ENCODE results near the gene ACBD3.
A peak's percentile ranks its signal among the peaks of the same experiment; 100 is the strongest.
"Not testable (repeated sequence)": the region's sequence is repeated elsewhere in the genome, so short reads cannot be mapped to it uniquely, and the experiment has no call there.

The ACBD3 gene

DNA sequence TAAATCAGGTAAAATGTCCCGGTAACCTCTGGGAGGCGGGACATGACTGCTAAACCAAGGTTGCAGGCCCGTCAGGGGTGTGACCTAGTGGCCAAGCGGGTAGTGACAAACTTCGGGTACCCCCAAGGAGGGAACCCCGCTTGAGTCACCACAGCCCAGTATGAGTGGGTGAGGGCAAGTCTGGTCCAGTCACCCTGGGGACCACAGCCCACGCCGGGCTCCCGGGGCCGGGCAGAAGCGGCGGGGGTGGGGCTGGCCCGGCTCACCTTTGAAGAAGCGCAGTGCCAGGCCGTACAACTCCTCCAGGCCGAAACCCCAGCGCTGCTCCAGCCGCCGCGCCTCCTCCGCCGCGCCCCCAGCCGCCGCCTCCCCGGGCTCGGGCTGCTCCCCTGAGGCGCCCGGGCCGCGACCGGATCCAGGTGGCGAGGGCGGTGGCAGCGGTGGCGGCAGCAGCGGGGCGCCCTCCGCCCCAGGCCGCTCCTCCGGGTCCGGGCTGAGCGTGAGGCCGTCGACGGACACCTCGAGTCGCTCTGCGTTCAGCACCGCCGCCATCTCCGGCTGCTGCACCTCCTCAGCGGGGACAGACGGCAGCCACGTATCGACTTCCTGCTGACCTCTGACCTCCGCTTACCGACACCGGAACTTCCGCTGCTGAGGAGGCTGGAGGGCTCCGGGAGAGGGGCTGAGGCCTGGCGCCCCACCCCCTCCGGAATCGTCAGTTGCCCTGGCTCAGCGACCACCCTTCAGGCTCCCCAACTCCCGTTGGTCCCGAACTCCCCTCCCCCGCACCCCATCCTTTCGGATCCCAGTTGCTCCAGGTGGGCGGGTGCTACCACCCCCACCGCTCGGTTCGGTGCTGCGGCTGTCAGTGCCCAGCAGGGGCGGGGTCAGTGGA is at the start of gene ACBD3:
Gene ACBD3, minus strand, starts transcription at position 618 of the 895 bp plus-strand sequence. Its CDS starts 66 bp downstream, at position 552.
- DNase-seq (ENCODE audit: low spot score) = peak; percentile 92

DNA sequence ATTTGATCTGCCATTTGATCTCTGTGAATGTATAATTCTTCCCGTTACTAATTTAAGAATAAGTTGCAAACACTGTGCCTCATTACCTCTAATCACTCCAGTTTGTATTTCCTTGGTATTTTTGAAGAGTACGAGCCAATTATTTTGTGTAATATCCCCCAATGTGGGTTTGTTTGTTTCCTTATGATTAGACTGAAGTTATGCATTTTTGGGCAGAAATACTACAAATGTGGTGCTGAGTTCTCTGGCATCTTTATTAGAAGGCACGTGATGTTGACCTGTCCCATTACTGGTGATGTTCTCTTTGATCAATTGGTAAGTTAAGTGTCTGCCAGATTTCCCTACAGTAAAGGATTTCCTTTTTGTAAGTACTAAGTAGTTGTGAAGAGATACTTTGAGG is 47.3 kb upstream of the ACBD3 start:
- DNase-seq (ENCODE audit: low spot score) = no peak

DNA sequence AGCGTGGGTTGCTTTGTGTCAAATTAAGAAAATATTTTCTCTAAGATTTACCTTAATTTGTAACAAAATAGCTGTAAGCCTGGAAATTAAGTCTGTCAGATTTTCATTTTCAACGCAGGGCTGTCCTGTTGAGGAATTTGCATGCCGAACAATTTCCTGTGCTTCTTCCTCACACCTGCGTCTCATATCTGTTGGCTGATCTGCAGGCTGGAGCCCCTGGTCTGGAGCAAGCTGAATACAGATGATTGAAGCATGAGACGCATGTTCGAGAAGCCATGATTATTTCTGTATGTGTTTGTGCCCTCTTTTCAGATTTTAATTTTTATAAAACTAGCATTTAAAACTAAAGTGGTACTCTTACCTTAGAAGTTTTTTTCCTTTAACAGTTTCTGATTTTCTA is 46.8 kb upstream of the ACBD3 start:
- no peak for DNase-seq (ENCODE audit: low spot score)

DNA sequence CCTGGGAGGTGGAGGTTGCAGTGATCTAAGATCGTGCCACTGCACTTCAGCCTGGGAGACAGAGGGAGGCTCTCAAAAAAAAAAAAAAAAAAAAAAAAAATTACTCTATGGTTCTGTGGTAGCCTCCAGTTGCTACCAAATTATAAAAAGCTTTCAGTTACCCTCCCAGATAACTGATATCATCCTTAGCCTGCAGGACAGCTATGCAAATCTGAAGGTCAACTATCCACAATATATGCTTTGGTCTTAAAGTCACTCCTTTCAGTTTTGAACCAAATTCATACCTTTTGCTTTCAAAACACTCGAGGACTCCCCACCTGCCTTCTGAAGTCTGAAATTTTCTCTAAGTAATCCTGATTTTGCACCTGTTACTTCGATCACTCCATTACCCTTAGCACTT is 40.1 kb upstream of the ACBD3 start:
- no peak for DNase-seq (ENCODE audit: low spot score)

DNA sequence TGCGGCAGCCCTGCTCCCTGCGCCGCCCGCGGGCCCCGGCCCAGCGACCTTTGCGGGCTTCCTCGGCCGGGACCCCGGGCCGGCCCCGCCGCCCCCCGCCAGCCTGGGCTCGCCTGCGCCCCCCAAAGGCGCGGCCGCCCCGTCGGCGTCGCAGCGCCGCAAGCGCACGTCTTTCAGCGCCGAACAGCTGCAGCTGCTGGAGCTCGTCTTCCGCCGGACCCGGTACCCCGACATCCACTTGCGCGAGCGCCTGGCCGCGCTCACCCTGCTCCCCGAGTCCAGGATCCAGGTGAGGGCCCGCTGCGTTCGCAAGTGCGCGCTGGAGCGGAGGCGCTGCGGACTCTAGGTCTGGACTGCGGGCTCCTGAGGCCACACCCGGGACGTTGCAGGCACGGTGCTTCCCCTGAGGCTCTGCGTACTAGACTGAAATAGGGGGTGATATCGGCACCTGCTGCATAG is 37.3 kb upstream of the ACBD3 start:
- DNase-seq (ENCODE audit: low spot score) = no peak

DNA sequence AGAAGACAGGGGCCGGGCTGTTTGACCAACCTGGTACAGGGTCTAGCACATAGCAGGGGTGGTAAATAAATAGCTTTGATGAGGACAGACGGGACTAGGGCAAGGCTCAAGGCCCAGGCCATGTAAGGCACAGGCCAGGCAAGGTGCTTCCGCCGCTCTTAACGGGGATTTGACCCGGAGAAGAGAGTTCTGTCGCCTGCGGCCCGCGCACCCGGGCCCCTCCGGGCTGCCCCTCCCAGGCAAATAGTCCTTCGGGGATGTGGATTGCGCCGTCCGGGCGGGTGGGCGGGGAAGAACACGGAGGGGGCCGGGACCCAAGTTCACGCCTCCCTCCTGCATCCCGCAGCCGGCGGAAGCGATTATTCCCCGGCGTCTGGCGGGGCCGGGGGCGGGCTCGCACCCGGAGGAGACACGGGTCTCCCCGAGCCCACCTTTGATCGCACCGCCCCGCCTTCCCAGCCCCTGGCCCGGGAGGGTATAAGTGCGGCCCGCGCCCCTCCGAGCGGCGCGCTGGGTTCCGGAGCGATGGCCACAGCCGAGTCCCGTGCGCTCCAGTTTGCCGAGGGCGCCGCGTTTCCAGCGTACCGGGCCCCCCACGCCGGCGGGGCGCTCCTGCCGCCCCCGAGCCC is 36.7 kb upstream of the ACBD3 start, which contains the start of gene MIXL1:
Gene MIXL1, plus strand, starts transcription at position 508 of the 629 bp plus-strand sequence. Its CDS starts 18 bp downstream, at position 526.
- DNase-seq (ENCODE audit: low spot score) = no peak

DNA sequence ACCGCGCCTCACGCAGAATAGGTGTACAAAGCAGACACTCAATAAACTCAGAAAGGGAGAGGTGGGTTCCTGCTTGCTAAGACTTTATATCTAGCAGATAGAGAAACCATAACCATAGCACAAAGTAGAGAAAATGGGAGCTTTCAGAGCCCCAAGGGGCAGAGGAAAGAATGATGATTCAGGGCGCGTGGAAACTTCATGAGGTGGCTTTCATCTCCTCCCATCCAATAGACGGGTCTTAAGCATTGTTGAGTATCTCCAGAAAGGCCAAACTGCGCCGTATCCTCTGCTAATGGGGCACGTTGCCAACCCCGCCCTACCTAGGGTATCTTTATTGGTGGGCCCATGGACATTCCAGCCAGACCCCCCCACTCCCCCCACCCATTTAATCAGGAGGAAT is 36.1 kb upstream of the ACBD3 start:
- DNase-seq (ENCODE audit: low spot score) = no peak

DNA sequence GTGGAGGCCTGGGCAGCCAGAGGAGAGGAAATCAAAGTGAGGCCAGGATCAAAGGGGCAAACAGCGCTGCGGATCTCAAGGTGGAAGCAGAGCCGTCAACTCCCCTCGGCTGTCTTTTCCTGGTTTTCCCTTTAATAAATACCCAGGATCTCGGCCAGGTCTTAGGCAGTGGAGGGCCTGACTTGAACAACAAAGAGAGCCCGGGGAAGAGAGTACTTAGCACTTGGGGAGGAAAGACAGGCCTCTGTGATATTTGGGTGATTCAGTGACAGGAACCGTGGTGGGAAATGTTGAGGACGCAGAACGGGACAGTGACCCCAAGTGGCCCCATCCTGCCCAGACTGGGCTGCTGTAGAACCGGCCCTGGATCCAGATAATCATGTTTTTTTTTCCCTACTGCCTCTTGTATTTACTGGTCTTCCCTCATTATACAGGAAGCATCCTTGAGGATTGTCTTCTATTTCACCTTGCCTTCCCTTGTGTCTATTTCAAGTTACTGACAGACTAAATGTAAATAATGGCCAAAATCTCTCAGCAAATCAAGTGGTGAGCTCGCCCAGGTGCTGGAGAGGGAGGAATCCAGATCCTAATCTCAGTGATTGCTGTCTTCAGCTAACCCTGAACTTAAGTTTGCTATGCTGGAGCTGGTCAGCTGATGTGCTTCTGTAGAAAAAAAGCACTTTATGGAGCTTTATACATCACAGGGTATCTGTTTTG is 34.1 kb upstream of the ACBD3 start:
- no peak for DNase-seq (ENCODE audit: low spot score)

DNA sequence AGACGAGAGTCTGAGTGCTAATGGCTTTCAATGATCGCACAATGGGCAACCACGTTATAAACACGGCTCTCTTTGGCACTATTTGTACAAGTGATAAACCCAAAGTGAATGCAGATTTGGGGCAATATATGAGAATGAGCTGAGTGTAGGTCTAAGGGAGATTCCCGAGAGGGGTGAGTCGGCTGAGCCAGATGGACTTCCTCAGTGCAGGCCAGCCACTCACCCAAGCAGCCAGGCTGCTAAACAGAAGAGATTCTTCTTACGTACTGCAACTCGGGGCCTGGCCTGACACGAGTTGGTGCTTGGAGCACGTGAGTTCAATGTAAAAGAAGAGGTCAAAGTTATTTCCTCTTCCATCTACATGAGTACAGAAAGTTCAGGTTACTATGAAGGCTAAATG is 30.7 kb upstream of the ACBD3 start:
- DNase-seq (ENCODE audit: low spot score) = no peak

DNA sequence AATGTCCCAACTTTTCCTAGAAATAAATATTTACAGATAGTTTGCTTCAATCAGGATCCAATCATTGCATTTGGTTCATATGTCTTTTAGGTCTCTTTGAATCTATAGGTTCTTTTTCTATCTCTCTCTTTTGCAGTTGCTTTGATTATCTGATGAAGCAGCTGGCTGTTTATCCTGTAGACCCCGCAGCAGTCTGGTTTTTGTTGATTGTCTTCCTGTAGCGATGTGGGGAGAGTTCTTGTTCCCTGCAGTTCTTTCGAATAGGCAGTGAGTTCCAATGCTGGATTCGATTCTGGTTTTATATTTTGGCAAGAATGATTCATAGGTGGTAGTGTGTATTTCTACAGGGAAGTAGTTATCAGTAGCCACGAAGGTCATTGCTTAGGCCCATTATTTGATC is 29.5 kb upstream of the ACBD3 start:
- DNase-seq (ENCODE audit: low spot score) = no peak

DNA sequence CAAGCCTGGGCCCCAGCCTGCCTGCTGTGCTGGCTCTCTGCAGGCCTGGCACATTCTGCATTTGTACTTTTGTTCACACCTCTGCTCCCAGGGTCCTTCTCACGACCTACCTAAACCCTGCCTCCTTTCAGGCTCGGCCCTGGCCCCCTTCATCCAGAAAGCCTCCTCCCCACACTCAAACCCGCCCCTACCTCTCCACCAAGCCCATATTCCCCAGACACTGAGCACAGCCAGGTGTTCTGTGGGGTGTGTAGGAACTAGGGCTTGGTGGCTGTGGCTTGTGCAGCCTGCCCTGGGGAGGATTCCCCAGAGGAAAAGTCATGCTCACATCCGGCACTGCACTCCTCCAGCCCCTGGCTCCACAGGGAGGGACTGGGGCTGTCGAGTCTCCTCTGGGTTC is 28.7 kb upstream of the ACBD3 start:
- DNase-seq (ENCODE audit: low spot score) = no peak

DNA sequence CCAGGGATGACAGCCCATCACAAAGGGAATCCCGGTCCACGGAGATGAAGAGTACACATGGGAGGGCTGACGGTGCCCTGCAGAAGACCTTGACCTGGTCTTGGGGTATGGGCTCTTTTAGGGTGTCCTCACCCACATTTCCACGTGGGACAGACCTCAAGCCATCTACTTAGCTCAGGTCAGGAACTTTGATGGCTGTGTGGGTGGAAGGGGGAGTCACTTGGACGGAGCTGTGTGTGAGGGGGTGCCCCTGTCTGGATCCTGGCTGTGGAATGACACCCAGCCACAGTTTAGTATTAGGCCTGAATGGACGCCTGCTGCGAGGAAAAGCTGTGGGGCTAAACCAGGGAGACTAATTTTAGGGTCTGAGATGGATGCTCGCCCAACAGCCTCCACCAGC is 26.0 kb upstream of the ACBD3 start:
- no peak for DNase-seq (ENCODE audit: low spot score)

DNA sequence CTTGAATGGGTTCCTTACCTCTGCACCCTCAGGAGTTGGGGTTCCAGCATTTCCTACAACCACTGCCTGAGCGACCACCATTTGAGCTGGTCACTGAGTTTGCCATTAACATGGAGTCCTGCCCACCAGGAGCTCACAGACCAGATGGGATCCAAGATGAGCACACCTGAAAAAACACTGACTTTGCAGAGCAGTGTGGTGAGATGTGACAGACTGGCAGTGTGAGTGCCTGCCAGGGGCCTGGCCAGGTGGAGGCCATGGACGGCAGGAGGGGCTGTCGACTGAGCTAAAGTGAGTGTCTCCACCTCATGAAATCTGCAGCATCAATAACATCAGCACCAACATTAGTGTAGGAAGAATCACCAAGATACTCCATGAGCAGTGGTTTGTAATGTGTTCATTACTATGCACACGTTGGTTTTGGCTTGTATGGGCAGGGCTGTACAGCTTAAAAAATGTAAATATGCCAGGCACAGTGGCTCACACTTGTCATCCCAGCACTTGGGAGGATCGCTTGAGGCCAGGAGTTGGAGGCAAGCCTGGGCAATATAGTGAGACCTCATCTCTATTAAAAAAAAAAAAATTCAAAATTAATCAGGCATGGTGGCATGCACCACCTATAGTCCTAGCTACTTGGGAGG is 24.8 kb upstream of the ACBD3 start:
- no peak for DNase-seq (ENCODE audit: low spot score)

DNA sequence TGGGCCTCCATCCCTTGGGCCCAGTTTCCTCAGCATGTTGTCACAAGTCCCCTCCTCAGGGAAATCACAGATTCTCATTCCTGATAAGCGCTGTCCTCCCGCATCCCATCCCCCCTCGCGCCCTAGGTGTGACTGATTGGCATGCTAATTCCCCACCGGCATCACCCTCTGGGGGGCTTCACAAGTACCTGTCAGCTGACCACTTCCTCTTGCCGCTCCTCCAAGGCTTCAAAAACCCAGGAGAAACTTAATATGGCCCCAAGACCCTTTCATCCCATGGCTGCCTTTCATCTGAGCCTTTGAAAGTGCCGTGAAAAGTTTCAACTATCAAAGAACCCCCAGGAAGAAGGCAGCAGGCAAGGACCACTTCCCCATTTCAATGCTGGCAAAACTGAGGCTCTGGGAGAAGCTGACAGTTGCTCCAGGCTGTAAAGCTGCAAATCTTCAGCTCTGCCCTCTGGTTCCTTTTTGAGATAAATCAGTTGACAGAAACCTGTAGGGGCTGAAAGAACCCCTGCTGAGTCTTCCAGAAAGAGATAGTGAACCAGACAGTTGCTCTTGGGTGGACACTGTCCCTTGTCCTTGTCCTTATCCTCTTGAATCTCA is 24.1 kb upstream of the ACBD3 start:
- no peak for DNase-seq (ENCODE audit: low spot score)

DNA sequence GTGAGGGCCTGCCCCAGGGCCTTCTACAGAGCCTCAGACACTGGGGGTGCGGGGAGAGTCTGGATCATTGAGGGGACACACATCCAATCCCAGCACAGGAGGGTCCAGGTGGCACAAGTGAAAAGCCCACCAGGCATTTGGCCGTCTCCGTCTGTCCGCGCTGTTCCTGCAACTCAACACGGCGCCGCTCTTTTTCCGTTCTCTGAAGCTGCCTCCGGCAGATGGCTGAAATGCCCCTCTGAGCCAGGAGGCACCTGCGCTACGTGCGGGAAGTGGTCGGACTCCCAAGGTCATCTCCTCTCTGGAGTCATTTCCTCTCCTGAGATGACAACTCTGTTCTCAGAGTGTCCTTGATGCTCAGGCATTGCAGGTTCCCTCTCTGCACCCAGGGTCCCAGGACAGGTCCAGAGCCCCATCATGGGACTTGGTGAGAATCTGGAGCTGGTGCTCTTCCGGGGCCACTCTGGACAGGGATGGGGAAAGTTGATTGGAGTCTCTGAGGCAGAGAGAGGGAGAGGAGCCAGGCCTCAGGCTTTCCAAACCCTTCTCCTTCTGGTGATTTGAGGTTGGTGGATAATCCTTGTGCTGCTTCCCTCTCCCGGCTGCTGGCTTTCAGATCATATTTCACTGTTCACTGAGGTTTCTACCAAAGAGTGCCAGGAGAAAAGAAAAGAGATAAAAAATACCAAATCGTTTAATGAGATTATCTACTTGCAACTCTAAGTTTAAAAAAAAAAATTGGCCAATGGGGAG is 22.9 kb upstream of the ACBD3 start:
- DNase-seq (ENCODE audit: low spot score) = no peak

DNA sequence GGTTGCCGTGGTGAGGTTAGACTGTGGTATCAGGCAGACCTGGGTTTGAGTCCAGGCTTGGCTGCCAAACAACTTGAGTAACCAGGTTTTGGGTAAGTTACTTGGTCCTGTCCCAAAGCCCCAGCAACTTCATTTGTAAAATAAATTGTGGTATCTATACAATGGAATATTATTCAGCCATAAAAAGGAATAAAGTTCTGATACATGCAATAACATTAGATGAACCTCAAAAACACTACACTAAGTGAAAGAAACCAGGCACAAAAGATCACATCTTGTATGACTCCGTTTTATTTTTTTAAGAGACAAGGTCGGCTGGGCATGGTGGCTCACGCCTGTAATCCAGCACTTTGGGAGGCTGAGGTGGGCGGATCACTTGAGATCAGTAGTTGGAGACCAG is 20.5 kb upstream of the ACBD3 start:
- DNase-seq (ENCODE audit: low spot score) = no peak

DNA sequence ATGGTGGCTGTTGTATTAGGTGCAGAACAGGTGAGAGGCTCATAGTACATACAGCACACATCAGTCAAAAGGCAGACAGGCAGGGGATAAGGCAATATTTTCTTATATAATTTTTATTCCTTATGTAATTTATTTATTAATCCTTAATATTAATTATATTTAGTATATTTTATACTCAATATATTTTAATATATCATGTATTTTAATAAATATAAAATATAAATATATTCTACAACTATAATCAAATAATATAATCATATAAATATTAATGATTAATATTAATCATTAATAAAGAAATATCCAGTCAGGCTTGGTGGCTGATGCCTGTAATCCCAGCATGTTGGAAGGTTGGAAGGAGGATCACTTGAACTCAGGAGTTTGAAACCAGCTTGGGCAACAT is 17.7 kb upstream of the ACBD3 start:
- DNase-seq (ENCODE audit: low spot score) = no peak

DNA sequence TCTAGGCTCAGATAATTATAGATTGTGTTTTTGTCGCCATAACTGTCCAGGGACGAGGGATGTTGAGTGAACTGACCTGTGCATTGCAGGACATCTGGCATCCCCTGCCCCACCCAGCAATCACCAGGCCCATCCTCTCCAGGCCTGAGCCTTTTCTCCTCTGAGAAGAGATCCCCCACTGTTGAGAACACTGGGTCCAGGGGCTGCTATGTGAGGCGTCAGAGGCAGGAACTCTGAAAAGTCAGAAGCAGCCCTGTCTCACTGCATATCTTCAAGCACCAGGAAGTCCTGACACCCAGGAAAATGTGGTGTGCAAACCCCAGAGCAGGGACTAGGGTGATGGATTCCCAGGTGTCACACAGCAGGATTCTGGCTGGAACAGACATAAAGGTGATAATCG is 17.1 kb upstream of the ACBD3 start:
- no peak for DNase-seq (ENCODE audit: low spot score)

DNA sequence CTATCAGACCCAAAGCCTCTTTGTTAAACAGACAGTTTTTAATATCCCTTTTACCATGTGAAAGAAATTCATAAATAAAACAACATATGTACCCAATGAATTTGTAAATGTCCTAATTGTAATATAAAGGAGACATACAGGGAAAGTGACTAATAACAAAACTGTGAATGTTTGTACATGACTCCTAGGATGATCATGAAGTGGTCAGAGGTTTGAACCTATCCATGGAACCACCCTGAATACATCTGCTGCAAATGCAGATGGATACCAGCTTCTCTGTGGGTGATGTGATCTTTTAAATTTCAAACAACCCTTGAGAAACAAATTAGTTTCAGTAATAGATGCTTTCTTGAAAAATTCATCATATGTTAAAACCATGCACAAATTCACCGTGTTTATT is 16.7 kb upstream of the ACBD3 start:
- DNase-seq (ENCODE audit: low spot score) = no peak

DNA sequence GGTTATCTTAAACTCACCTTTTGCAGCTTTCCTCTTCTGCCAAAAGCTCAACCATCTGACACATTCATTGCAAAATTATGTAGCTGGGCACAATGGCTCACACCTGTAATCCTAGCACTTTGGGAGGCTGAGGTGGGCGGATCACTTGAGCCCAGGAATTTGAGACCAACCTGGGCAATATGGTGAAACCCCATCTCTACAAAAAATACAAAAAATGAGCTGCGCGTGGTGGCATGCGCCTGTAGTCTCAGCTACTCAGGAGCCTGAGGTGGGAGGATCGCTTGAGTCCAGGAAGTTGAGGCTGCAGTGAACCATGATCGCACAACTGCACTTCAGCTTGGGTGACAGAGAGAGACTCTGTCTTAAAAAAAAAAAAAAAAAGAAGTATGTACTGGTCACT is 16.1 kb upstream of the ACBD3 start:
- DNase-seq (ENCODE audit: low spot score) = not testable (repeated sequence)

DNA sequence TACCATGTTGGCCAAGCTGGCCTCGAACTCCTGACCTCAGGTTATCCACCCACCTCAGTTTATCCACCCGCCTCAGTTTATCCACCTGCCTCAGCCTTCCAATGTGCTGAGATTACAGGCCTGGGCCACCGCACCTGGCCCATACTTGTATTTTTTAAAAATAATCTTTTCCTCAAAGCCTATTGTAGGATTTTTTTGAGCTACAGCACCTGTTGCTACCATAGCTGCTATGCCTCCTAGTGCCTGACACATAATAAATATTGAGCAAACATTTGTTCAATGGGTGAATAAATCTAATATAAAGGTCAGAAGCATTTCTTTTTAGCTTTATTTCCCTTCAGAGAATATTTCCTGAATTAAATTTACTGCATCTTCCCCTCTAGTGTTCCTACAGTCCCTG is 15.7 kb upstream of the ACBD3 start:
- no peak for DNase-seq (ENCODE audit: low spot score)
